Natural killer cell (primary cell): Measurements from ENCODE around the gene QSOX1. TPM values are rescaled to one million over a fixed set of nuclear protein-coding genes. Genes with fewer than 3 reads are reported as not detected.

ENCODE experiments used
- ATAC-seq, 3 donors: fragments of 150-1000 bp in 2 of 3; fragments of 200-7000 bp in 1 of 3; cut with Tn5 transposase; 1 replicate in 1 of 3; 2 replicates in 2 of 3; pipeline ENCODE4 v1.10.0; 2021; ENCODE audit warnings: mild to moderate bottlenecking in 2 of 3, moderate library complexity in 2 of 3
- DNase-seq, 2 donors: peaks; one replicate each; pipeline versions ENCODE4 v3.0.0 to v3.0.0-alpha.2; 2013 to 2021; ENCODE audit warnings: mixed read lengths in 1 of 2
- H3K27ac ChIP-seq: one replicate; pipeline ENCODE4 v1.5.1; 2013; ENCODE audit warnings: mild to moderate bottlenecking, low read length
- H3K27me3 ChIP-seq: one replicate; pipeline ENCODE4 v1.6.1; 2013; ENCODE audit warnings: low read length; ENCODE audit not compliant: control insufficient read depth, insufficient read depth
- H3K36me3 ChIP-seq: one replicate; pipeline ENCODE4 v1.6.1; 2013; ENCODE audit warnings: low read length; ENCODE audit not compliant: control insufficient read depth, insufficient read depth
- H3K4me1 ChIP-seq: one replicate; pipeline ENCODE4 v1.6.1; 2013; ENCODE audit warnings: low read length; ENCODE audit not compliant: control insufficient read depth, insufficient read depth
- H3K4me3 ChIP-seq: one replicate; pipeline ENCODE4 v1.5.1; 2013; ENCODE audit warnings: low read length
- H3K9me3 ChIP-seq: one replicate; pipeline ENCODE4 v1.6.1; 2013; ENCODE audit warnings: low read length; ENCODE audit not compliant: control insufficient read depth, insufficient read depth
- H3K27ac Mint-ChIP-seq, 2 donors: one replicate each; pipeline ENCODE4 v1.8.0; 2022; ENCODE audit warnings: mild to moderate bottlenecking in 2 of 2, mixed read lengths in 2 of 2, moderate library complexity in 1 of 2
- H3K27me3 Mint-ChIP-seq, 2 donors: one replicate each; pipeline ENCODE4 v1.8.0; 2022; ENCODE audit warnings: low read depth in 2 of 2, mixed read lengths in 2 of 2
- H3K36me3 Mint-ChIP-seq: one replicate; pipeline ENCODE4 v1.8.0; 2022; ENCODE audit warnings: mixed read lengths
- H3K4me1 Mint-ChIP-seq, 2 donors: one replicate each; pipeline ENCODE4 v1.8.0; 2022; ENCODE audit warnings: mixed read lengths in 2 of 2
- H3K4me3 Mint-ChIP-seq: one replicate; pipeline ENCODE4 v1.8.0; 2022; ENCODE audit warnings: mild to moderate bottlenecking, moderate library complexity, mixed read lengths
- H3K9me3 Mint-ChIP-seq, 2 donors: one replicate each; pipeline ENCODE4 v1.8.0; 2022; ENCODE audit warnings: mixed read lengths in 2 of 2
- WGBS: methylation state at CpG from one replicate; pipeline ENCODE4 v1.1.7; 2013; ENCODE audit warnings: missing lambda C conversion rate; ENCODE audit not compliant: insufficient coverage; 5-methylcytosine and 5-hydroxymethylcytosine counted together
- intact Hi-C: fragments of 100-400 bp; cut with micrococcal nuclease; formaldehyde crosslinking; loops from one replicate; pipeline ENCODE4 v1.14.2; 2022
- total RNA-seq, 4 donors: library from RNA; stranded (reverse); fragments of 120-200 nt in 1 of 4; gene quantifications; one replicate each; pipeline versions ENCODE4 v1.2.3 to v1.2.4, GENCODE V29; 2013 to 2022
- TF ChIP-seq, protein P1 (sequence below): fragments of 200-600 bp; IDR thresholded peaks from one replicate; pipeline ENCODE4 v1.8.0; 2022; ENCODE audit warnings: antibody characterized with exemption

The QSOX1 gene
- total RNA-seq, 3 donors from 2014 or later (not counting 1 experiment from before 2014, with no cell fraction given), result 31.0 to 42.7 (median 38.2) TPM

DNA sequence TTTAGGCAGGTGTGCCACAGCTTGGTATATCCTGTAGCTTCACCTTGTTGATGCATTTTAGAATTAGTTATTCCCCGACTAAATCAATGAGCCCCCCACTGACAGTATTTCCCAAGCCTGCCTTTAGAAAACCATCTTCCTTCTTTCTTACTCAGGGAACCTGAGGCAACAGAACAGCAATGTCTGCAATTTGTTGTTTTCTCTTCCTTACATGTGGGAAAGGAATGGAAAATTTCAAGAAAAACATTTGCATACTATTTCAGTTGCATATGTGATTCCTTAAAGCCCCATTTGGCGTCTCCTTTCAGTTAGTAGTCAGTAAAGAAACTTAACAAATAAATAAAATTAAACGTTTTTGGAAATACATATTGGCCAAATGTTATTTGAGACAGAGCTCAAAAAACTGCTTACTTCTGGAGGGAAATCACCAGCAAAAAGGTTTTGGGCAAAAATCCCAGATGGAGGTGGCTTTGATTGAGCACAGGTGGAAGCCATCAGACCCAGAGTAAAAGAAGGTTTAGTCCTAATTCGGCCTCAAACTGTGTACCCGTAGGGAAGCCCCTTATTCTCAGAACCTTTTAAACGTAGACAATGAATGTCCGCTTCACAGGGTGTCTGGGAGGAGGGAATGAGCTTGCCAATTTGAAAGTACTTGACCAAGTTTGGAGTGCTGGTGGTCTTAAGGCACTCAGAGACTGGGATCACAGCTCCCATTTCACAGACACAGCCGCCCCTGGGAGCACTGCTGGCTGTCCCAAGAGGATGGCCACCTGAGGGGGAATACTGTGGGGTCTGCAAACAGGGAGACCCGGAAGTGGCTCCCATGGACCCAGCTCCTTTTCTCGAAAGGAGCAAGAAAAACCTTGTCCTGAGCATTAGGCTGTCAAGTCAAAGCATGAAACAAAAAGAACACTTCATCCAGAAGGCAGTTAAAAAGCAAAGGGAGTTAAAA is 84.8 kb downstream of the QSOX1 start:
- intact Hi-C loops, result no loop called here
- no peak overlapping the region for H3K27ac Mint-ChIP-seq
- no peaks in the 10 kb centered on the region for H3K36me3 Mint-ChIP-seq
- H3K9me3 ChIP-seq, result no peaks in the 10 kb centered on the region
- H3K4me3 Mint-ChIP-seq, result no peak overlapping the region
- H3K9me3 Mint-ChIP-seq, result no peaks in the 10 kb centered on the region
- H3K27me3 ChIP-seq, result peaks cover 49% of the 10 kb centered on the region
- ATAC-seq, result no peak
- WGBS, result 23% methylated on average over 9 of the region's 10 CpGs
- peaks cover 13% of the 10 kb centered on the region for H3K4me1 ChIP-seq
- TF ChIP-seq, protein P1, sequence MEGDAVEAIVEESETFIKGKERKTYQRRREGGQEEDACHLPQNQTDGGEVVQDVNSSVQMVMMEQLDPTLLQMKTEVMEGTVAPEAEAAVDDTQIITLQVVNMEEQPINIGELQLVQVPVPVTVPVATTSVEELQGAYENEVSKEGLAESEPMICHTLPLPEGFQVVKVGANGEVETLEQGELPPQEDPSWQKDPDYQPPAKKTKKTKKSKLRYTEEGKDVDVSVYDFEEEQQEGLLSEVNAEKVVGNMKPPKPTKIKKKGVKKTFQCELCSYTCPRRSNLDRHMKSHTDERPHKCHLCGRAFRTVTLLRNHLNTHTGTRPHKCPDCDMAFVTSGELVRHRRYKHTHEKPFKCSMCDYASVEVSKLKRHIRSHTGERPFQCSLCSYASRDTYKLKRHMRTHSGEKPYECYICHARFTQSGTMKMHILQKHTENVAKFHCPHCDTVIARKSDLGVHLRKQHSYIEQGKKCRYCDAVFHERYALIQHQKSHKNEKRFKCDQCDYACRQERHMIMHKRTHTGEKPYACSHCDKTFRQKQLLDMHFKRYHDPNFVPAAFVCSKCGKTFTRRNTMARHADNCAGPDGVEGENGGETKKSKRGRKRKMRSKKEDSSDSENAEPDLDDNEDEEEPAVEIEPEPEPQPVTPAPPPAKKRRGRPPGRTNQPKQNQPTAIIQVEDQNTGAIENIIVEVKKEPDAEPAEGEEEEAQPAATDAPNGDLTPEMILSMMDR, result no peak
- no peak overlapping the region for H3K27ac ChIP-seq
- no peak overlapping the region for H3K4me3 ChIP-seq
- no peaks in the 10 kb centered on the region for H3K36me3 ChIP-seq
- peaks cover 73 to 83% of the 10 kb centered on the region in 2 donors for H3K27me3 Mint-ChIP-seq
- no peak for DNase-seq
- peaks cover 7 to 17% of the 10 kb centered on the region in 2 donors for H3K4me1 Mint-ChIP-seq

DNA sequence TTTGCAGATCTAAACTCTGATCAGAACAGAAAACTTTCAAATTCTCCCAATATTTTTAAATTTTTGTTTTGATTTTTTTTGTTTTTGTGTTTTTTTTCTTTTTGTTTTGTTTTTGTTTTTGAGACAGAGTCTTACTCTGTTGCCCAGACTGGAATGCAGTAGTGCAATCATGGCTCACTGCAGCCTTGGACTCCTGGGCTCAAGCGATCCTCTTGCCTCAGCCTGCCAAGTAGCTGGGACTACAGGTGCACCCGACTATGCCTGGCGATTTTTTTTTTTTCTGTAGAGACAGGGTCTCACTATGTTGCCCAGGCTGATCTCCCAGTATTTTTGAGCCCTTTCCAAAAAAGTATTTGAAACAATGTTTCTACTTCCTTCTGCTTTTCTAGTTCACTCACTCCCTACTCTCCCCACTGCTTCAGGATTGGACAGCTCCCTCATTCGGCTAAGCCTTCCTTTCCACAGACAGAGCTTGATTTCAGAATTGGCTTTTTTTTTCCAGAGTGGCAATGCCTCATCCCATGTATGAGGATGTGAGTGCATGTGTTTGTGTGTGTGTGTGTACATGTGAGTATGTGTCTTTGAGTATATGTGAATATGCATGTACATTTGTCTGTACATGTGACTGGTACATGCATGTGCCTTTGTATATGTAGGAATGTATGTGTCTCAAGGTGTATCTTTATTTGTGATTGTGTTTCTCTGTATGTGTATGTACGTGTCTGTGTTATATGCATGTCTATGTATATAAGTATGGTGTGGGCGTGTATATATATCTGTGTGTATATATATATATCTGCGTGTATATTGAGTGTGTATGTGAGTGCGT is 87.3 kb downstream of the QSOX1 start:
- Mint-ChIP-seq H3K9me3 (no peaks in the 10 kb centered on the region), H3K27ac (no peak overlapping the region), H3K27me3 (peaks cover 54 to 63% of the 10 kb centered on the region in 2 donors), H3K4me1 (no peaks in the 10 kb centered on the region), H3K36me3 (no peaks in the 10 kb centered on the region), H3K4me3 (no peak overlapping the region)
- no peak for DNase-seq
- no peaks in the 10 kb centered on the region for H3K4me1 ChIP-seq
- H3K9me3 ChIP-seq, result no peaks in the 10 kb centered on the region
- WGBS, result 78% methylated on average over 8 of the region's 8 CpGs
- H3K27ac ChIP-seq, result no peak overlapping the region
- H3K36me3 ChIP-seq, result no peaks in the 10 kb centered on the region
- TF ChIP-seq, protein P1, result no peak
- intact Hi-C loops, result no loop called here
- no peak for ATAC-seq
- H3K27me3 ChIP-seq, result peaks cover 27% of the 10 kb centered on the region
- no peak overlapping the region for H3K4me3 ChIP-seq

DNA sequence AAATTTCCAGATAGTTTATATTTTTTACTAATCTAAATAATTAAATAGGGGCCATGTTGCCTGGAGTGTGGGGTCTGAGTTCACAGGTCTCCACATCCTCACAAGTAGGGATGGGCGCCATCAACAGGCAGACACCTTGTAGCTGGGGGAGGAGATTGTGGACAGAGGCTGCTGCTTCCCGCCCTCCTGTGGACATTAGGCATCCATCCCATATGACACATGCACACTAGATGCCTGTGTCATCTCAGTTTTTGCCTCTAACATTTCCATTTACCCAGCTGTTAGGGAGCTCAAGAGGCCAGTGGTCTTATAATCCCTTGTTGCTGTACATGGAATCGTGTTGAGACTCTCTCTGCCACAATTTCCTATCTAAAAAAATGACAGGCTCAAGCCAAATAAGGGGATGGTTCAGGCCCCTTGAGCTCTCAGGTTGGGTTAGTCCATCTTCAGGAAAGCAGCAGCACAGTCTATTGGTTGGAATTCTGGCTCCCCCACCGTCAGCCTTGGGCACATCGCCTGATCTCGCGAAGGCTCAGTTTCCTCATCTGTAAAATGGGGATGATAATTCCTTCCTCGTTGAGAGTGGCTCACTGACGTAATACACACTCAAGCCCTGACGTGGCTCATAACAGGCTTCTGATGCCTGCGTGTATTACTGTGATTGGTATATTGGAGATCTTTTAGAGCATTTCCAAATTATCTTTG is 89.0 kb downstream of the QSOX1 start:
- H3K27ac Mint-ChIP-seq, result no peak overlapping the region
- peaks cover 14% of the 10 kb centered on the region for H3K27me3 ChIP-seq
- no peak overlapping the region for H3K4me3 ChIP-seq
- H3K4me3 Mint-ChIP-seq, result no peak overlapping the region
- ATAC-seq, result no peak
- WGBS, result 92% methylated on average over 9 of the region's 11 CpGs
- H3K4me1 Mint-ChIP-seq, result no peaks in the 10 kb centered on the region
- no peaks in the 10 kb centered on the region for H3K36me3 ChIP-seq
- no peak overlapping the region for H3K27ac ChIP-seq
- intact Hi-C loops, result no loop called here
- H3K36me3 Mint-ChIP-seq, result no peaks in the 10 kb centered on the region
- TF ChIP-seq, protein P1, result no peak
- peaks cover 43 to 46% of the 10 kb centered on the region in 2 donors for H3K27me3 Mint-ChIP-seq
- no peaks in the 10 kb centered on the region for H3K9me3 Mint-ChIP-seq
- no peaks in the 10 kb centered on the region for H3K4me1 ChIP-seq
- no peaks in the 10 kb centered on the region for H3K9me3 ChIP-seq
- no peak for DNase-seq
